NOMO-1 (cell line): ENCODE results near the gene IKZF4.

ENCODE experiments used
- DNase-seq, 2 experiments: peaks; one replicate each; lab custom pipeline; 2025; ENCODE audit not compliant: unreplicated experiment in 2 of 2; lab: John Stamatoyannopoulos, UW

The IKZF4 gene

DNA sequence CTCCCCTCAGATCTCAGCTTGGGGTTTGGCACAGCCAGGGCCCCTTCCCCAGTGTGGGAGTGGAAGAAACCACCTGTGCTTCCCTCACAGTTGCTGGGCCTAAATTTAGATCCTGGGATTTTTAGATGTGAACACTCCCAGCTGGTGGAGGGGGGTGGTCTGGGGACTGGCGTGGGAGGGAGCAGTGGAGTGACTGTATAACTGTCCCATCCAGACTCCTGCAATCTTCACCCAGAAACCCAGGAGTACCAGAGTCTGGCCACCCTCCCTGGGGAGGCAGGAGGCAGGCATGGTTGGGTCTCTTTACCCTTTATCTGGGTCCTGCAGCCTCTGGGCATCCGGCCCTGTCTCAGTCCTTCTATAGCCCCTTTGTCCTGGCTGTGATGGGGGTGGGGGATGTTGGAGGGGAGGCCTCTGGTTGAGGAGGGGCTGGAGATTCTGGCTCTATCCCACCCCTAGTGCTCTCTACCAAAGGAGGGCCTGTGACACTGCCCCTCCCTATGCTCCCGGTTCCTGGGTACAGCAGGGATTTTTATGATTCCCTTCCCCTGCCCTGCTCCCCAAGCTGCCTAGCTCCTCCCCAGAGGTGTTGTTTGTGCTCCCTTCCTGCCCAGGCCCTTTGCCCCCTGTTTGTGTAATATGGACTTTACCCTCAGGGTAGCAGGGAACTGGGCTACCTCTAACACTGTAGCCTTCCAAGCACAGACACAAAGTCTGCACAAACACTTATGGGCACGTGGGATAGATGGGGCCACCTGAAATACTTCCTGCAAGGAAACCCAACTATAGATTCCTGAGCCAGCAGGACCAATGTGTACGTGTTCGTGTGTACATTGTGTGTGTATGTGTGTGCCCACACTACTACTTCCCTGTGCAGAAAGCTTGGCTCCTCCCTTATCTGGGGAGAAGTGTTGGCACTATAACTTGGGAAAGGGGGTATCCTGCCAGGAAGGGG, 60.8 kb downstream of the IKZF4 start:
- no peak for DNase-seq

GRCh38 chr12:56082382-56082781, 61.5 kb downstream of the IKZF4 start:
- no peak for DNase-seq

GRCh38 chr12:56082967-56083366, 62.1 kb downstream of the IKZF4 start:
- DNase-seq: no peak

GRCh38 chr12:56084958-56085543, 64.2 kb downstream of the IKZF4 start:
- DNase-seq: no peak

DNA sequence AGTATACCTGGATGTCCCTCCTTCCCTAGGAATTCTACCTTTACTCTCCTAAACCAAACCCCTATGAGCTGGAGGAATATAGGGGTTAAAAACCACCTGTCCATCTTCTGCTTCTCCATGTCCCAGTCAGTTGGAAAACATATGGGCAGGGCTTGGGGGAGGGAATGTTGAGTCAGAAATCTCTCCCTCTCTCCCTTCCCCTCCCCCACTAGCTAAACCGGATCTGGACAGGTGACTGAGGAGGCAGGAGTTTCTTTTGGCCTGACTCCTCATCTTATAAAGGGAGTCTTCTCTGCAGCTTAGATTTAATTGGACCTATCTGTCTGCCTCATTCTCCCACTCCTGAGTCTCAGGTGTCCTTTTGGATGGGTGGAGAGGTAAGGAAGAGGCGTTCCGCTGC, 65.3 kb downstream of the IKZF4 start:
- DNase-seq: no peak

GRCh38 chr12:56086608-56087007, 65.8 kb downstream of the IKZF4 start:
- DNase-seq: no peak

DNA sequence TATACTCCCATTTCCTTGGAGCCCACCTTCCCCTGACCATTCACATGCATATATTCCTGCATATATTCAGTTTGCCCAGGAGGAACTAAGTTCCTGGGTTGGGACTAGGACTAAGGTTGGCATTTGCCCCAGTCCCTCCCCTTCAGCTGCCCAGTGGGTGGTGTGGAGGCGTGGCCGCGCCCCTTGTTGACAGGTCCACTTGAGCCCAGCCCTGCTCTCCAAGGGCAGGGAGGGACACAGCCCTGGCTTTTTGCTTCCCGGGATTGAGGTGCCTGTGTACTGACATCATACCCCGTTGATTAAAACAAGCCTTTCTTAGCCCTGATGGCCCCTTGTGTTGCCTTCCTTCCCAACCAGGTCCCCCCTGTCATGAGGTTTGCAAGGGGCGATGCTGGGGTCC, 66.4 kb downstream of the IKZF4 start:
- no peak for DNase-seq
